Activated naive CD4-positive, alpha-beta T cell treated with anti-CD3 and anti-CD28 coated beads, Interleukin-2, amount 50 U/mL, for 24 hours (primary cell): ENCODE measurements around the gene FLT1.

Source experiments
- H3K27ac Mint-ChIP-seq: one replicate; pipeline ENCODE4 v1.8.0; 2021; ENCODE audit warnings: mild to moderate bottlenecking, mixed read lengths
- H3K27me3 Mint-ChIP-seq: one replicate; pipeline ENCODE4 v1.8.0; 2021; ENCODE audit warnings: mixed read lengths
- H3K36me3 Mint-ChIP-seq: one replicate; pipeline ENCODE4 v1.8.0; 2021; ENCODE audit warnings: mixed read lengths
- H3K4me1 Mint-ChIP-seq: one replicate; pipeline ENCODE4 v1.8.0; 2021; ENCODE audit warnings: mixed read lengths
- H3K4me3 Mint-ChIP-seq: one replicate; pipeline ENCODE4 v1.8.0; 2021; ENCODE audit warnings: mild to moderate bottlenecking, mixed read lengths
- H3K9me3 Mint-ChIP-seq: one replicate; pipeline ENCODE4 v1.8.0; 2021; ENCODE audit warnings: mixed read lengths

The FLT1 gene

GRCh38 chr13:28498481-28499115 lies 3.7 kb upstream of the FLT1 start:
- Mint-ChIP-seq H3K4me1 (peaks cover 10% of the 10 kb centered on the region), H3K36me3 (no peaks in the 10 kb centered on the region), H3K27ac (no peak overlapping the region), H3K4me3 (no peak overlapping the region), H3K9me3 (no peaks in the 10 kb centered on the region), H3K27me3 (peaks cover 17% of the 10 kb centered on the region)

GRCh38 chr13:28497143-28497876 lies 2.4 kb upstream of the FLT1 start:
- Mint-ChIP-seq H3K4me1 (peaks cover 22% of the 10 kb centered on the region), H3K9me3 (no peaks in the 10 kb centered on the region), H3K27ac (no peak overlapping the region), H3K4me3 (no peak overlapping the region), H3K36me3 (no peaks in the 10 kb centered on the region), H3K27me3 (peaks cover 20% of the 10 kb centered on the region)

GRCh38 chr13:28496188-28496564 lies 1.2 kb upstream of the FLT1 start:
- Mint-ChIP-seq H3K4me1 (peaks cover 25% of the 10 kb centered on the region), H3K36me3 (no peaks in the 10 kb centered on the region), H3K27ac (peak overlapping the region; percentile 30), H3K4me3 (peak overlapping the region; percentile 73), H3K27me3 (peaks cover 20% of the 10 kb centered on the region), H3K9me3 (no peaks in the 10 kb centered on the region)

GRCh38 chr13:28495538-28496187 lies 735 bp upstream of the FLT1 start:
- Mint-ChIP-seq H3K27me3 (peaks cover 23% of the 10 kb centered on the region), H3K4me3 (peak overlapping the region; percentile 27), H3K36me3 (no peaks in the 10 kb centered on the region), H3K9me3 (no peaks in the 10 kb centered on the region), H3K27ac (peak overlapping the region; percentile 17), H3K4me1 (peaks cover 25% of the 10 kb centered on the region)

- H3K27me3 Mint-ChIP-seq, result peaks cover 25% of the 10 kb centered on the region
- H3K36me3 Mint-ChIP-seq, result no peaks in the 10 kb centered on the region
- H3K27ac Mint-ChIP-seq, result no peak overlapping the region
- peaks cover 25% of the 10 kb centered on the region for H3K4me1 Mint-ChIP-seq
- no peaks in the 10 kb centered on the region for H3K9me3 Mint-ChIP-seq
- H3K4me3 Mint-ChIP-seq, result no peak overlapping the region
These were observed 487 bp downstream of the FLT1 start for GRCh38 chr13:28494504-28494777.

- peaks cover 25% of the 10 kb centered on the region for H3K27me3 Mint-ChIP-seq
- no peaks in the 10 kb centered on the region for H3K9me3 Mint-ChIP-seq
- peaks cover 25% of the 10 kb centered on the region for H3K4me1 Mint-ChIP-seq
- H3K4me3 Mint-ChIP-seq, result peak overlapping the region; percentile 11
- no peak overlapping the region for H3K27ac Mint-ChIP-seq
- no peaks in the 10 kb centered on the region for H3K36me3 Mint-ChIP-seq
These were observed 1.0 kb downstream of the FLT1 start for GRCh38 chr13:28493740-28494503.

GRCh38 chr13:28492569-28493367 lies 2.2 kb downstream of the FLT1 start:
- Mint-ChIP-seq H3K9me3 (no peaks in the 10 kb centered on the region), H3K27me3 (peaks cover 23% of the 10 kb centered on the region), H3K36me3 (no peaks in the 10 kb centered on the region), H3K27ac (no peak overlapping the region), H3K4me1 (peaks cover 25% of the 10 kb centered on the region), H3K4me3 (peak overlapping the region; percentile 72)

- no peak overlapping the region for H3K27ac Mint-ChIP-seq
- no peaks in the 10 kb centered on the region for H3K9me3 Mint-ChIP-seq
- H3K36me3 Mint-ChIP-seq, result no peaks in the 10 kb centered on the region
- H3K4me1 Mint-ChIP-seq, result peaks cover 16% of the 10 kb centered on the region
- H3K4me3 Mint-ChIP-seq, result no peak overlapping the region
- H3K27me3 Mint-ChIP-seq, result peaks cover 8% of the 10 kb centered on the region
These were observed 4.9 kb downstream of the FLT1 start for GRCh38 chr13:28490061-28490460.

GRCh38 chr13:28489524-28489931 lies 5.4 kb downstream of the FLT1 start:
- H3K9me3 Mint-ChIP-seq, result no peaks in the 10 kb centered on the region
- no peak overlapping the region for H3K4me3 Mint-ChIP-seq
- H3K27ac Mint-ChIP-seq, result no peak overlapping the region
- H3K4me1 Mint-ChIP-seq, result peaks cover 16% of the 10 kb centered on the region
- peaks cover 8% of the 10 kb centered on the region for H3K27me3 Mint-ChIP-seq
- H3K36me3 Mint-ChIP-seq, result no peaks in the 10 kb centered on the region

GRCh38 chr13:28488376-28489005 lies 6.4 kb downstream of the FLT1 start:
- Mint-ChIP-seq H3K27me3 (peaks cover 8% of the 10 kb centered on the region), H3K36me3 (no peaks in the 10 kb centered on the region), H3K9me3 (no peaks in the 10 kb centered on the region), H3K4me3 (no peak overlapping the region), H3K27ac (no peak overlapping the region), H3K4me1 (peaks cover 14% of the 10 kb centered on the region)

GRCh38 chr13:28485996-28486543 lies 8.9 kb downstream of the FLT1 start:
- Mint-ChIP-seq H3K27me3 (peaks cover 5% of the 10 kb centered on the region), H3K36me3 (no peaks in the 10 kb centered on the region), H3K4me1 (no peaks in the 10 kb centered on the region), H3K27ac (no peak overlapping the region), H3K9me3 (no peaks in the 10 kb centered on the region), H3K4me3 (no peak overlapping the region)

- H3K4me1 Mint-ChIP-seq, result no peaks in the 10 kb centered on the region
- H3K9me3 Mint-ChIP-seq, result no peaks in the 10 kb centered on the region
- H3K36me3 Mint-ChIP-seq, result no peaks in the 10 kb centered on the region
- peaks cover 4% of the 10 kb centered on the region for H3K27me3 Mint-ChIP-seq
- H3K4me3 Mint-ChIP-seq, result no peak overlapping the region
- H3K27ac Mint-ChIP-seq, result no peak overlapping the region
These were observed 9.4 kb downstream of the FLT1 start for GRCh38 chr13:28485551-28485950.

- Mint-ChIP-seq H3K27me3 (peaks cover 3% of the 10 kb centered on the region), H3K9me3 (no peaks in the 10 kb centered on the region), H3K4me1 (no peaks in the 10 kb centered on the region), H3K27ac (no peak overlapping the region), H3K4me3 (no peak overlapping the region), H3K36me3 (no peaks in the 10 kb centered on the region)
These were observed 9.8 kb downstream of the FLT1 start for GRCh38 chr13:28485097-28485496.

GRCh38 chr13:28483313-28483931 lies 11.5 kb downstream of the FLT1 start:
- Mint-ChIP-seq H3K4me1 (no peaks in the 10 kb centered on the region), H3K36me3 (no peaks in the 10 kb centered on the region), H3K4me3 (no peak overlapping the region), H3K27ac (no peak overlapping the region), H3K9me3 (no peaks in the 10 kb centered on the region), H3K27me3 (peaks cover 4% of the 10 kb centered on the region)
